PFSK-1 (cell line): ENCODE results near the gene ALDH16A1.

ENCODE experiments used
- FOXP2 ChIP-seq: optimal IDR thresholded peaks from 2 replicates; pipeline ENCODE3; 2011; ENCODE audit warnings: borderline replicate concordance, control low read depth, inconsistent platforms; ENCODE audit not compliant: insufficient read depth; ENCODE audit errors: extremely low read length, extremely low read depth
- POLR2AphosphoS5 ChIP-seq: IDR thresholded peaks from 2 replicates; pipeline ENCODE4 v1.6.1; 2012; ENCODE audit warnings: low read depth, mild to moderate bottlenecking, control low read depth, low read length, moderate library complexity
- REST ChIP-seq, 2 experiments: IDR thresholded peaks; 2 replicates each; pipeline versions ENCODE4 v1.6.1 to v1.8.0; 2011 to 2012; ENCODE audit warnings: low read depth in 2 of 2, low read length in 2 of 2, control low read depth in 1 of 2, inconsistent platforms in 1 of 2, mild to moderate bottlenecking in 1 of 2, moderate library complexity in 1 of 2; ENCODE audit not compliant: insufficient read depth in 1 of 2
- SIN3A ChIP-seq: IDR thresholded peaks from 2 replicates; pipeline ENCODE4 v1.6.1; 2012; ENCODE audit warnings: mild to moderate bottlenecking, low read length, moderate library complexity, borderline replicate concordance; ENCODE audit not compliant: insufficient read depth
- TAF1 ChIP-seq: IDR thresholded peaks from 2 replicates; pipeline ENCODE4 v1.6.1; 2012; ENCODE audit warnings: low read length, control low read depth, borderline replicate concordance; ENCODE audit not compliant: insufficient read depth

ALDH16A1 gene

GRCh38 chr19:49486710-49487276 is 33.8 kb downstream of the ALDH16A1 start:
- TF ChIP-seq REST (IDR thresholded peaks at IDR 0.05; ENCODE audit: insufficient read depth in 1 of 2, low read depth in 2 of 2, low read length in 2 of 2): no peak
- TF ChIP-seq FOXP2: no peak
- no peak for TF ChIP-seq TAF1
- no peak for TF ChIP-seq POLR2AphosphoS5
- TF ChIP-seq SIN3A: no peak

- TF ChIP-seq REST (IDR thresholded peaks at IDR 0.05; ENCODE audit: insufficient read depth in 1 of 2, low read depth in 2 of 2, low read length in 2 of 2) (peak in 1 of 2 experiments; percentile 85; a peak in 2 of 4 replicates), TAF1 (peak; percentile 100), POLR2AphosphoS5 (peak; percentile 100), SIN3A (peak; percentile 97), FOXP2 (no peak)
Observed at GRCh38 chr19:49487277-49488045, 34.4 kb downstream of the ALDH16A1 start, which contains the start of gene RPL13A. TSS of gene RPL13A (plus strand) at chr19:49487608. CDS start at chr19:49487630, 22 bp downstream.

GRCh38 chr19:49488046-49488862 is 35.2 kb downstream of the ALDH16A1 start:
- TF ChIP-seq FOXP2 (no peak), REST (IDR thresholded peaks at IDR 0.05; ENCODE audit: insufficient read depth in 1 of 2, low read depth in 2 of 2, low read length in 2 of 2) (no peak), SIN3A (peak; percentile 42; the same call in 1 of the 2 replicates), TAF1 (peak; percentile 65; the same call in 1 of the 2 replicates), POLR2AphosphoS5 (peak; percentile 39; the same call in 1 of the 2 replicates)

- TF ChIP-seq TAF1 (0 out of 2 replicates have a peak, but pooled peaks have one; percentile 47), REST (IDR thresholded peaks at IDR 0.05; ENCODE audit: insufficient read depth in 1 of 2, low read depth in 2 of 2, low read length in 2 of 2) (no peak)
Observed at GRCh38 chr19:49488863-49489537, 36.0 kb downstream of the ALDH16A1 start.
